Panc1 (cell line): Measurements from ENCODE around the gene DHRSX. TPM values are rescaled to one million over a fixed set of nuclear protein-coding genes. Genes with fewer than 3 reads are reported as not detected.

Experiments
- ATAC-seq: fragments of 200-7000 bp; cut with Tn5 transposase; 2 replicates; pipeline ENCODE4 v1.9.1; 2020; ENCODE audit warnings: mild to moderate bottlenecking, moderate library complexity
- BruUV-seq: library from RNA; stranded (reverse); fragments of 400-500 nt; replicated peaks from 2 replicates; lab custom pipeline; 2021; lab: Mats Ljungman, UMichigan
- CTCF ChIA-PET: fragments of 300-600 bp; sonication (Branson Sonifier 250); formaldehyde crosslinking; loops from one replicate; lab custom pipeline; 2022; ENCODE audit warnings: antibody characterized with exemption; lab: Charles Lee
- POLR2A ChIA-PET: fragments of 300-600 bp; sonication (Branson Sonifier 250); formaldehyde crosslinking; loops from one replicate; lab custom pipeline; 2022; ENCODE audit warnings: antibody characterized with exemption; lab: Charles Lee
- DNase-seq: peaks from one replicate; pipeline ENCODE4 v3.0.0-alpha.2; 2010; ENCODE audit warnings: low read depth, low spot score
- H3K27ac ChIP-seq: 2 replicates; pipeline ENCODE4 v1.5.1; 2011; ENCODE audit warnings: mild to moderate bottlenecking, low read length, inconsistent platforms
- H3K27me3 ChIP-seq: fragments of 200-500 bp; sonication (Bioruptor generic); 2 replicates; pipeline ENCODE4 v1.6.0; 2014; ENCODE audit warnings: low read length, inconsistent platforms; ENCODE audit not compliant: control insufficient read depth, insufficient read depth
- H3K36me3 ChIP-seq: fragments of 200-500 bp; sonication (Bioruptor generic); 2 replicates; pipeline ENCODE4 v1.5.1; 2014; ENCODE audit warnings: inconsistent platforms, mild to moderate bottlenecking, low read length, moderate library complexity; ENCODE audit not compliant: control insufficient read depth, insufficient read depth
- H3K4me1 ChIP-seq: 2 replicates; pipeline ENCODE4 v1.5.1; 2011; ENCODE audit warnings: inconsistent platforms, mild to moderate bottlenecking, low read length, moderate library complexity; ENCODE audit not compliant: control insufficient read depth, insufficient read depth
- H3K4me3 ChIP-seq, 2 experiments: 2 replicates each; pipeline ENCODE4 v1.5.1; 2011 to 2012; ENCODE audit warnings: low read depth in 2 of 2, low read length in 2 of 2, mild to moderate bottlenecking in 2 of 2, inconsistent platforms in 1 of 2, moderate library complexity in 1 of 2
- H3K9me3 ChIP-seq: fragments of 200-500 bp; sonication (Bioruptor generic); 2 replicates; pipeline ENCODE4 v1.5.1; 2014; ENCODE audit warnings: low read depth, mild to moderate bottlenecking, inconsistent platforms, low read length, moderate library complexity; ENCODE audit not compliant: control insufficient read depth, insufficient read depth
- POLR2AphosphoS5 ChIP-seq: IDR thresholded peaks from 2 replicates; pipeline ENCODE4 v1.6.1; 2012; ENCODE audit warnings: mild to moderate bottlenecking, low read depth, low read length, moderate library complexity
- SIN3A ChIP-seq: IDR thresholded peaks from 2 replicates; pipeline ENCODE4 v1.6.1; 2012; ENCODE audit warnings: low read depth, mild to moderate bottlenecking, low read length, moderate library complexity, borderline replicate concordance; ENCODE audit not compliant: insufficient read depth
- TCF7L2 ChIP-seq: IDR thresholded peaks from 2 replicates; pipeline ENCODE4 v1.6.1; 2011; ENCODE audit warnings: mild to moderate bottlenecking, low read depth, low read length, inconsistent platforms
- in situ Hi-C: cut with HindIII; loops from 2 replicates; pipeline ENCODE4 v1.10.0; 2016; ENCODE audit warnings: low sequenced_read_pairs, low pct_unique_long_range_greater_than_20kb
- intact Hi-C: fragments of 100-400 bp; cut with micrococcal nuclease; formaldehyde crosslinking; loops from one replicate; pipeline ENCODE4 v1.10.0; 2022; ENCODE audit not compliant: unreplicated experiment
- total RNA-seq: library from RNA; stranded (reverse); gene quantifications from one replicate; pipeline ENCODE4 v1.2.1, GENCODE V29; 2021; ENCODE audit not compliant: unreplicated experiment
- TF ChIP-seq, protein P1 (sequence below), 2 experiments: IDR thresholded peaks; 2 replicates each; pipeline ENCODE4 v1.6.1; 2011 to 2012; ENCODE audit warnings: low read depth in 2 of 2, control low read depth in 1 of 2, low read length in 1 of 2, mild to moderate bottlenecking in 1 of 2, moderate library complexity in 1 of 2; ENCODE audit not compliant: insufficient read depth in 1 of 2
- TF ChIP-seq, protein P2 (sequence below): fragments of 450-650 bp; IDR thresholded peaks from 2 replicates; pipeline ENCODE4 v1.5.1; 2017; ENCODE audit warnings: mild to moderate bottlenecking

Gene DHRSX
- total RNA-seq, 1 experiment from 2014 or later: 20.1 TPM

DNA sequence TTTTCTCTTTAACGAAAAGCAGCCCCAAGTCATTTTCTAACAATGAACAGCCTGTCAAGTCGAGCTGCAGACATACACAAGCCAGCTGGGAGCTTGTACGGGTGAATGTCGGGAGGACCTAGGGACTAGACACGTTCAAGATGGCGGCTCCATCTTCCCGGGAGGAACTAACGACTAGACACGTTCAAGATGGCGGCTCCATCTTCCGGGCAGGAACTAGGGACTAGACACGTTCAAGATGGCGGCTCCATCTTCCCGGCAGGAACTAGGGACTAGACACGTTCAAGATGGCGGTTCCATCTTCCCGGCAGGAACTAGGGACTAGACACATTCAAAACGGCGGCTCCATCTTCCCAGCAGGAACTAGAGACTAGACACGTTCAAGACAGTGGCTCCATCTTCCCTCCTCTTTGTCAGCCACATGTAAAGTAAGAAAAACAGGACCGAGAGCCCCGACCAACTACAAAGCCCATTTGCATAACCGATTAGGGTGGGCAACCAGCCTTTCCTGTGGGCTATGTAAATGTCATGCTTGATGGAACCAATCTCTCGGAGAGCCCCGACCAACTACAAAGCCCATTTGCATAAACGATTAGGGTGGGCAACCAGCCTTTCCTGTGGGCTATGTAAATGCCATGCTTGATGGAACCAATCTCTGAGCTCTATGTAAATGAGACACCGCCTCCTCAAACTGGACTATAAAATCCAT, 175.5 kb downstream of the DHRSX start:
- BruUV-seq: no TSS peak
- ChIA-PET POLR2A (no interaction called here), CTCF (no interaction called here)
- TF ChIP-seq POLR2AphosphoS5 (no peak), TCF7L2 (no peak)
- TF ChIP-seq, protein P1, sequence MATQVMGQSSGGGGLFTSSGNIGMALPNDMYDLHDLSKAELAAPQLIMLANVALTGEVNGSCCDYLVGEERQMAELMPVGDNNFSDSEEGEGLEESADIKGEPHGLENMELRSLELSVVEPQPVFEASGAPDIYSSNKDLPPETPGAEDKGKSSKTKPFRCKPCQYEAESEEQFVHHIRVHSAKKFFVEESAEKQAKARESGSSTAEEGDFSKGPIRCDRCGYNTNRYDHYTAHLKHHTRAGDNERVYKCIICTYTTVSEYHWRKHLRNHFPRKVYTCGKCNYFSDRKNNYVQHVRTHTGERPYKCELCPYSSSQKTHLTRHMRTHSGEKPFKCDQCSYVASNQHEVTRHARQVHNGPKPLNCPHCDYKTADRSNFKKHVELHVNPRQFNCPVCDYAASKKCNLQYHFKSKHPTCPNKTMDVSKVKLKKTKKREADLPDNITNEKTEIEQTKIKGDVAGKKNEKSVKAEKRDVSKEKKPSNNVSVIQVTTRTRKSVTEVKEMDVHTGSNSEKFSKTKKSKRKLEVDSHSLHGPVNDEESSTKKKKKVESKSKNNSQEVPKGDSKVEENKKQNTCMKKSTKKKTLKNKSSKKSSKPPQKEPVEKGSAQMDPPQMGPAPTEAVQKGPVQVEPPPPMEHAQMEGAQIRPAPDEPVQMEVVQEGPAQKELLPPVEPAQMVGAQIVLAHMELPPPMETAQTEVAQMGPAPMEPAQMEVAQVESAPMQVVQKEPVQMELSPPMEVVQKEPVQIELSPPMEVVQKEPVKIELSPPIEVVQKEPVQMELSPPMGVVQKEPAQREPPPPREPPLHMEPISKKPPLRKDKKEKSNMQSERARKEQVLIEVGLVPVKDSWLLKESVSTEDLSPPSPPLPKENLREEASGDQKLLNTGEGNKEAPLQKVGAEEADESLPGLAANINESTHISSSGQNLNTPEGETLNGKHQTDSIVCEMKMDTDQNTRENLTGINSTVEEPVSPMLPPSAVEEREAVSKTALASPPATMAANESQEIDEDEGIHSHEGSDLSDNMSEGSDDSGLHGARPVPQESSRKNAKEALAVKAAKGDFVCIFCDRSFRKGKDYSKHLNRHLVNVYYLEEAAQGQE (IDR thresholded peaks at IDR 0.05; ENCODE audit: insufficient read depth in 1 of 2, low read depth in 2 of 2, low read length in 1 of 2): no peak
- TF ChIP-seq, protein P2, sequence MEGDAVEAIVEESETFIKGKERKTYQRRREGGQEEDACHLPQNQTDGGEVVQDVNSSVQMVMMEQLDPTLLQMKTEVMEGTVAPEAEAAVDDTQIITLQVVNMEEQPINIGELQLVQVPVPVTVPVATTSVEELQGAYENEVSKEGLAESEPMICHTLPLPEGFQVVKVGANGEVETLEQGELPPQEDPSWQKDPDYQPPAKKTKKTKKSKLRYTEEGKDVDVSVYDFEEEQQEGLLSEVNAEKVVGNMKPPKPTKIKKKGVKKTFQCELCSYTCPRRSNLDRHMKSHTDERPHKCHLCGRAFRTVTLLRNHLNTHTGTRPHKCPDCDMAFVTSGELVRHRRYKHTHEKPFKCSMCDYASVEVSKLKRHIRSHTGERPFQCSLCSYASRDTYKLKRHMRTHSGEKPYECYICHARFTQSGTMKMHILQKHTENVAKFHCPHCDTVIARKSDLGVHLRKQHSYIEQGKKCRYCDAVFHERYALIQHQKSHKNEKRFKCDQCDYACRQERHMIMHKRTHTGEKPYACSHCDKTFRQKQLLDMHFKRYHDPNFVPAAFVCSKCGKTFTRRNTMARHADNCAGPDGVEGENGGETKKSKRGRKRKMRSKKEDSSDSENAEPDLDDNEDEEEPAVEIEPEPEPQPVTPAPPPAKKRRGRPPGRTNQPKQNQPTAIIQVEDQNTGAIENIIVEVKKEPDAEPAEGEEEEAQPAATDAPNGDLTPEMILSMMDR: no peak
- no peaks in the 10 kb centered on the region; the same call in 1 of the 2 replicates for H3K4me1 ChIP-seq
- DNase-seq (no peak), ATAC-seq (no peak)
- intact Hi-C loops: no loop called here
- in situ Hi-C loops: no loop called here
- H3K27me3 ChIP-seq: no peaks in the 10 kb centered on the region
- no peak overlapping the region; a peak in 1 of 4 replicates for H3K4me3 ChIP-seq
- no peaks in the 10 kb centered on the region for H3K36me3 ChIP-seq
- no peaks in the 10 kb centered on the region for H3K9me3 ChIP-seq
- no peak overlapping the region for H3K27ac ChIP-seq

DNA sequence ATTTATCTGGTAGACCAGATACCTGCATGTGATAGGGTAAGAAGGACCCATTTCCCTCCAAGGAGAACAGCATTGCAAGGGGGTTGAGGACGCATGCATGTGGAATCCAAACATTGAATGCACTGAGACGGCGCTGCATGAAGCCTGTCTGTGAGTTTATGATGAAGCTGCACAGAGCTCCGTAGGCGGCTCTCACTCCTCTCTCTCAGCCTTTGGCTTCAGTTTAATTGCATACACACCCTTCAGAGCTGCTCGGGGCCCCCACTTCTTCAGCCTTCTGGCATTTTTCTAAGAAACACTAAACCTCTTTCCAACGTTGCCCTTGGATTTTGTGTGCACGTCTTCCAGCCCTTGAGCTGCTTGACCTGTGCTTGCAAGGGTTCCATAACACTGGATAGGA, 176.6 kb downstream of the DHRSX start:
- no peak for ATAC-seq
- no peaks in the 10 kb centered on the region for H3K9me3 ChIP-seq
- H3K27me3 ChIP-seq: no peaks in the 10 kb centered on the region
- ChIA-PET POLR2A (no interaction called here), CTCF (no interaction called here)
- intact Hi-C loops (no loop called here), in situ Hi-C loops (no loop called here)
- H3K36me3 ChIP-seq: no peaks in the 10 kb centered on the region
- H3K27ac ChIP-seq: no peak overlapping the region
- no peaks in the 10 kb centered on the region; the same call in 1 of the 2 replicates for H3K4me1 ChIP-seq
- BruUV-seq: no TSS peak
- TF ChIP-seq TCF7L2 (no peak), POLR2AphosphoS5 (no peak), SIN3A (no peak)
- TF ChIP-seq, protein P1 (IDR thresholded peaks at IDR 0.05; ENCODE audit: insufficient read depth in 1 of 2, low read depth in 2 of 2, low read length in 1 of 2): no peak
- TF ChIP-seq, protein P2: no peak
- no peak for DNase-seq
- no peak overlapping the region for H3K4me3 ChIP-seq
